K562 (cell line): Measurements from ENCODE around the gene ARHGEF4. TPM values are rescaled to one million over a fixed set of nuclear protein-coding genes. Genes with fewer than 3 reads are reported as not detected.

Experiments used
- ADNP ChIP-seq: fragments of 200-800 bp; sonication (Bioruptor generic); IDR thresholded peaks from 2 replicates; pipeline ENCODE4 v1.6.1; 2016; ENCODE audit warnings: missing genetic modification characterization, missing compliant biosample characterization
- BRD4 ChIP-seq: fragments of 200-600 bp; sonication (generic); IDR thresholded peaks from 2 replicates; pipeline ENCODE4 v1.6.1; 2017; ENCODE audit warnings: inconsistent platforms
- CBFA2T3 ChIP-seq: fragments of 450-650 bp; IDR thresholded peaks from 2 replicates; pipeline ENCODE4 v1.6.1; 2017
- E2F3 ChIP-seq: fragments of 250-450 bp; sonication (Bioruptor Pico); IDR thresholded peaks from 2 replicates; pipeline ENCODE4 v1.4.0; 2020; ENCODE audit warnings: mild to moderate bottlenecking
- ERF ChIP-seq: fragments of 450-650 bp; formaldehyde crosslinking; IDR thresholded peaks from 2 replicates; pipeline ENCODE4 v1.4.0; 2020; ENCODE audit warnings: mild to moderate bottlenecking, mixed read lengths
- GATA2 ChIP-seq: sonication (generic); formaldehyde crosslinking; IDR thresholded peaks from 2 replicates; pipeline ENCODE4 v1.4.0; 2020; ENCODE audit warnings: mild to moderate bottlenecking, missing genetic modification reagents
- KLF1 ChIP-seq: fragments of 450-650 bp; IDR thresholded peaks from 2 replicates; pipeline ENCODE4 v1.6.1; 2016; ENCODE audit warnings: missing genetic modification characterization, missing compliant biosample characterization
- KLF13 ChIP-seq: fragments of 450-650 bp; IDR thresholded peaks from 2 replicates; pipeline ENCODE4 v1.6.1; 2016; ENCODE audit warnings: missing genetic modification characterization, low read depth, mild to moderate bottlenecking, missing compliant biosample characterization, moderate library complexity, borderline replicate concordance
- RB1 ChIP-seq: fragments of 450-650 bp; IDR thresholded peaks from 2 replicates; pipeline ENCODE4 v1.6.1; 2017; ENCODE audit warnings: low read depth, mild to moderate bottlenecking
- SAP30 ChIP-seq: fragments of 200-600 bp; sonication (generic); IDR thresholded peaks from 2 replicates; pipeline ENCODE4 v1.6.1; 2012; ENCODE audit warnings: borderline replicate concordance, low read depth, mild to moderate bottlenecking, moderate library complexity, low read length, control low read depth, inconsistent platforms; ENCODE audit not compliant: insufficient read depth, poor library complexity, severe bottlenecking
- SNRNP70 ChIP-seq: fragments of 200-400 bp; formaldehyde crosslinking; optimal IDR thresholded peaks from 2 replicates; pipeline ENCODE3; 2017; ENCODE audit warnings: low read depth, low read length
- SOX6 ChIP-seq: fragments of 450-650 bp; IDR thresholded peaks from 2 replicates; pipeline ENCODE4 v1.6.1; 2014; ENCODE audit warnings: mild to moderate bottlenecking
- STAT5B ChIP-seq: fragments of 250-450 bp; sonication (Bioruptor Pico); IDR thresholded peaks from 2 replicates; pipeline ENCODE4 v1.8.0; 2021; ENCODE audit warnings: mild to moderate bottlenecking, inconsistent platforms
- TGIF2 ChIP-seq: sonication (generic); formaldehyde crosslinking; IDR thresholded peaks from 2 replicates; pipeline ENCODE4 v1.8.1; 2022; ENCODE audit warnings: mild to moderate bottlenecking, missing genetic modification reagents, moderate library complexity
- ZFP1 ChIP-seq: fragments of 450-650 bp; formaldehyde crosslinking; IDR thresholded peaks from 2 replicates; pipeline ENCODE4 v1.4.0; 2020; ENCODE audit warnings: mild to moderate bottlenecking, mixed read lengths
- ZNF586 ChIP-seq: fragments of 450-650 bp; formaldehyde crosslinking; conservative IDR thresholded peaks from 2 replicates; pipeline ENCODE4 v1.4.0; 2020; ENCODE audit warnings: mild to moderate bottlenecking, moderate library complexity
- ZNF695 ChIP-seq: fragments of 450-650 bp; formaldehyde crosslinking; IDR thresholded peaks from 2 replicates; pipeline ENCODE4 v1.4.0; 2020; ENCODE audit warnings: mild to moderate bottlenecking, moderate library complexity
- polyA plus RNA-seq, 8 experiments: library from polyadenylated mRNA; depleted of rRNA in 4 of 8; stranded (reverse) in 5 of 8; unstranded in 3 of 8; fragments of >200 nt; fragmentation: Nextera tagmentation in 2 of 8; fragmentation: Illumina TruSeq in 1 of 8; extraction: Ambion mirVana in 2 of 8; extraction: Trizol in 1 of 8; gene quantifications; 2 replicates each; pipeline versions ENCODE4 v1.2.1 to v1.2.3, GENCODE V29; 2011 to 2014; ENCODE audit warnings: inconsistent platforms in 1 of 8, missing spikeins in 1 of 8
- total RNA-seq, 7 experiments: library from RNA; depleted of rRNA in 6 of 7; stranded (reverse); fragments of >200 nt in 6 of 7; fragmentation: Illumina TruSeq in 2 of 7; extraction: Trizol in 2 of 7; gene quantifications; 2 replicates each; pipeline versions ENCODE4 v1.2.1 to v1.2.3, GENCODE V29; 2011 to 2021; ENCODE audit warnings: low replicate concordance in 1 of 7
- TF ChIP-seq, protein P1 (sequence below): fragments of 450-650 bp; formaldehyde crosslinking; IDR thresholded peaks from 2 replicates; pipeline ENCODE4 v1.4.0; 2022; ENCODE audit warnings: mild to moderate bottlenecking, moderate library complexity
- TF ChIP-seq, protein P2 (sequence below): sonication (generic); formaldehyde crosslinking; IDR thresholded peaks from 2 replicates; pipeline ENCODE4 v1.8.0; 2022; ENCODE audit warnings: mild to moderate bottlenecking, low read depth, missing genetic modification reagents
- TF ChIP-seq, protein P3 (sequence below): fragments of 250-450 bp; sonication (Bioruptor Pico); IDR thresholded peaks from 2 replicates; pipeline ENCODE4 v1.9.0; 2021; ENCODE audit warnings: mild to moderate bottlenecking, inconsistent platforms
- TF ChIP-seq, protein P4 (sequence below): sonication (generic); formaldehyde crosslinking; IDR thresholded peaks from 2 replicates; pipeline ENCODE4 v1.8.1; 2023; ENCODE audit warnings: mild to moderate bottlenecking, missing genetic modification reagents
- TF ChIP-seq, protein P5 (sequence below): sonication (generic); formaldehyde crosslinking; IDR thresholded peaks from 2 replicates; pipeline ENCODE4 v1.8.0; 2023; ENCODE audit warnings: mild to moderate bottlenecking, missing genetic modification reagents
- TF ChIP-seq, protein P6 (sequence below): fragments of 250-450 bp; sonication (Bioruptor Pico); IDR thresholded peaks from 2 replicates; pipeline ENCODE4 v1.8.0; 2021; ENCODE audit warnings: moderate library complexity, mild to moderate bottlenecking, inconsistent platforms

Gene ARHGEF4
- total and polyA plus RNA-seq, 9 of the 15 experiments (the other 6 are each of a cell fraction or from before 2014, with no cell fraction given) = not detected

DNA sequence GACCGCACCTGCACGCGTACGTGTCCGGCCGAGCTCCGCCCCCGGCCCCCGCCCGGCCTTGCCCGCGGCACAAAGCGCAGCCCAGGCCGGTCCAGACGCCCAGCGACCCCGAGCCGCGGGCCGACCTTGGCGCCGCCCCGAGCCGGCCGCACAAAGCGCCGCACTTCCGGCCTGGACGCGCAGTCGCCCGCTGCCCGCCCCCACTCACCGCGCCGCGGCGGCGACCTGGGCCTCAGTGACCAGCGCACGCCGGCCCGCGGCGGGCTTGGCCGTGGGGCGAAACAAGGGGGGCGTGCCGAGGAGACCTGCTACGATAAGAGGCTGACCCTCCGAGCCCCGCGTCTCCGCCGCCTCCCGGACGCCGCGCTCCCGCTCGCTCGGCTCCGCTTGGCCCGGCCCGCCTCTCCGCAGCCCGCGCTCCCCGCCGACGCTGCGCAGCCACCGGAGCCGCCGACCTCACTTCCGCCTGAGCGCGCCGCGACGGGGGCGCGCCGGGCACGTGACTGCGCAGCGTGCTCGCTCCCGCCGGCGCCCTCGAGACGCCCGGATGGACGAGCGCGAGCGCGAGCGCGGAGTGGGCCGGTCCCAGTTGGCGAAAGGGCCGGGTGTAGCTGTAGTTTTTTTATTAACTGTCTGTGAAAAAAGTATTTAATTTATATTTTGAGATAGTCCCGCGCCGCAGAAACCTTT is 256.4 kb downstream of the ARHGEF4 start, which contains the start of gene FAM168B (continued):
- TF ChIP-seq, protein P1, sequence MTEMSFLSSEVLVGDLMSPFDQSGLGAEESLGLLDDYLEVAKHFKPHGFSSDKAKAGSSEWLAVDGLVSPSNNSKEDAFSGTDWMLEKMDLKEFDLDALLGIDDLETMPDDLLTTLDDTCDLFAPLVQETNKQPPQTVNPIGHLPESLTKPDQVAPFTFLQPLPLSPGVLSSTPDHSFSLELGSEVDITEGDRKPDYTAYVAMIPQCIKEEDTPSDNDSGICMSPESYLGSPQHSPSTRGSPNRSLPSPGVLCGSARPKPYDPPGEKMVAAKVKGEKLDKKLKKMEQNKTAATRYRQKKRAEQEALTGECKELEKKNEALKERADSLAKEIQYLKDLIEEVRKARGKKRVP = no peak
- no peak for TF ChIP-seq BRD4
- no peak for TF ChIP-seq GATA2
- no peak for TF ChIP-seq SNRNP70
- TF ChIP-seq ZNF695 (CRISPR knock-in tag) = no peak
- peak; percentile 70; the same call in 1 of the 2 replicates for TF ChIP-seq ERF (CRISPR knock-in tag)
- TF ChIP-seq E2F3 (CRISPR knock-in tag) = peak; percentile 73; the same call in 1 of the 2 replicates
- no peak for TF ChIP-seq CBFA2T3
- TF ChIP-seq, protein P2, sequence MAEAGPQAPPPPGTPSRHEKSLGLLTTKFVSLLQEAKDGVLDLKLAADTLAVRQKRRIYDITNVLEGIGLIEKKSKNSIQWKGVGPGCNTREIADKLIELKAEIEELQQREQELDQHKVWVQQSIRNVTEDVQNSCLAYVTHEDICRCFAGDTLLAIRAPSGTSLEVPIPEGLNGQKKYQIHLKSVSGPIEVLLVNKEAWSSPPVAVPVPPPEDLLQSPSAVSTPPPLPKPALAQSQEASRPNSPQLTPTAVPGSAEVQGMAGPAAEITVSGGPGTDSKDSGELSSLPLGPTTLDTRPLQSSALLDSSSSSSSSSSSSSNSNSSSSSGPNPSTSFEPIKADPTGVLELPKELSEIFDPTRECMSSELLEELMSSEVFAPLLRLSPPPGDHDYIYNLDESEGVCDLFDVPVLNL (CRISPR knock-in tag) = no peak
- TF ChIP-seq ADNP (tag) = no peak
- TF ChIP-seq, protein P3, sequence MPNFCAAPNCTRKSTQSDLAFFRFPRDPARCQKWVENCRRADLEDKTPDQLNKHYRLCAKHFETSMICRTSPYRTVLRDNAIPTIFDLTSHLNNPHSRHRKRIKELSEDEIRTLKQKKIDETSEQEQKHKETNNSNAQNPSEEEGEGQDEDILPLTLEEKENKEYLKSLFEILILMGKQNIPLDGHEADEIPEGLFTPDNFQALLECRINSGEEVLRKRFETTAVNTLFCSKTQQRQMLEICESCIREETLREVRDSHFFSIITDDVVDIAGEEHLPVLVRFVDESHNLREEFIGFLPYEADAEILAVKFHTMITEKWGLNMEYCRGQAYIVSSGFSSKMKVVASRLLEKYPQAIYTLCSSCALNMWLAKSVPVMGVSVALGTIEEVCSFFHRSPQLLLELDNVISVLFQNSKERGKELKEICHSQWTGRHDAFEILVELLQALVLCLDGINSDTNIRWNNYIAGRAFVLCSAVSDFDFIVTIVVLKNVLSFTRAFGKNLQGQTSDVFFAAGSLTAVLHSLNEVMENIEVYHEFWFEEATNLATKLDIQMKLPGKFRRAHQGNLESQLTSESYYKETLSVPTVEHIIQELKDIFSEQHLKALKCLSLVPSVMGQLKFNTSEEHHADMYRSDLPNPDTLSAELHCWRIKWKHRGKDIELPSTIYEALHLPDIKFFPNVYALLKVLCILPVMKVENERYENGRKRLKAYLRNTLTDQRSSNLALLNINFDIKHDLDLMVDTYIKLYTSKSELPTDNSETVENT = peak; percentile 86
- no peak for TF ChIP-seq KLF13 (tag)
- TF ChIP-seq ZNF586 (CRISPR knock-in tag) = no peak
- TF ChIP-seq KLF1 (tag) = peak; percentile 84
- TF ChIP-seq, protein P4, sequence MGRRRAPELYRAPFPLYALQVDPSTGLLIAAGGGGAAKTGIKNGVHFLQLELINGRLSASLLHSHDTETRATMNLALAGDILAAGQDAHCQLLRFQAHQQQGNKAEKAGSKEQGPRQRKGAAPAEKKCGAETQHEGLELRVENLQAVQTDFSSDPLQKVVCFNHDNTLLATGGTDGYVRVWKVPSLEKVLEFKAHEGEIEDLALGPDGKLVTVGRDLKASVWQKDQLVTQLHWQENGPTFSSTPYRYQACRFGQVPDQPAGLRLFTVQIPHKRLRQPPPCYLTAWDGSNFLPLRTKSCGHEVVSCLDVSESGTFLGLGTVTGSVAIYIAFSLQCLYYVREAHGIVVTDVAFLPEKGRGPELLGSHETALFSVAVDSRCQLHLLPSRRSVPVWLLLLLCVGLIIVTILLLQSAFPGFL (CRISPR knock-in tag) = 0 out of 2 replicates have a peak, but pooled peaks have one; percentile 29
- TF ChIP-seq STAT5B (CRISPR knock-in tag) = no peak
- TF ChIP-seq, protein P5, sequence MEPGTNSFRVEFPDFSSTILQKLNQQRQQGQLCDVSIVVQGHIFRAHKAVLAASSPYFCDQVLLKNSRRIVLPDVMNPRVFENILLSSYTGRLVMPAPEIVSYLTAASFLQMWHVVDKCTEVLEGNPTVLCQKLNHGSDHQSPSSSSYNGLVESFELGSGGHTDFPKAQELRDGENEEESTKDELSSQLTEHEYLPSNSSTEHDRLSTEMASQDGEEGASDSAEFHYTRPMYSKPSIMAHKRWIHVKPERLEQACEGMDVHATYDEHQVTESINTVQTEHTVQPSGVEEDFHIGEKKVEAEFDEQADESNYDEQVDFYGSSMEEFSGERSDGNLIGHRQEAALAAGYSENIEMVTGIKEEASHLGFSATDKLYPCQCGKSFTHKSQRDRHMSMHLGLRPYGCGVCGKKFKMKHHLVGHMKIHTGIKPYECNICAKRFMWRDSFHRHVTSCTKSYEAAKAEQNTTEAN (CRISPR knock-in tag) = no peak
- TF ChIP-seq SOX6 = peak; percentile 57; the same call in 1 of the 2 replicates
- TF ChIP-seq TGIF2 = no peak
- TF ChIP-seq ZFP1 (CRISPR knock-in tag) = no peak
- TF ChIP-seq, protein P6, sequence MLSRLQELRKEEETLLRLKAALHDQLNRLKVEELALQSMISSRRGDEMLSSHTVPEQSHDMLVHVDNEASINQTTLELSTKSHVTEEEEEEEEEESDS = no peak
- peak; percentile 95 for TF ChIP-seq RB1
- no peak for TF ChIP-seq SAP30
